Measurements from ENCODE around the gene ANKRD55.
"Not testable (repeated sequence)": the region's sequence is repeated elsewhere in the genome, so short reads cannot be mapped to it uniquely, and the experiment has no call there.

Gene ANKRD55

GRCh38 chr5:56233230-56233629 is at the start of gene ANKRD55:
Gene ANKRD55, minus strand, starts transcription at chr5:56233330. Its CDS starts 417 bp downstream, at chr5:56232913.
- Histone ChIP-seq H3K27ac (no peak within 1 kb of the TSS), H3K4me3 (no peak within 1 kb of the TSS)

- Histone ChIP-seq H3K27ac (no peak overlapping the region), H3K4me3 (no peak overlapping the region)
These were observed 49.1 kb upstream of the ANKRD55 start for GRCh38 chr5:56282216-56282615.

- no peak overlapping the region for H3K4me3 ChIP-seq
- H3K27ac ChIP-seq: no peak overlapping the region
These were observed 48.5 kb upstream of the ANKRD55 start for GRCh38 chr5:56281489-56282165.

- no peak overlapping the region for H3K27ac ChIP-seq
- no peak overlapping the region for H3K4me3 ChIP-seq
These were observed 46.8 kb upstream of the ANKRD55 start for GRCh38 chr5:56279979-56280378.

- Histone ChIP-seq H3K27ac (peak overlapping the region in 2 of 21 experiments; percentile 8 to 30), H3K4me3 (no peak overlapping the region)
These were observed 46.2 kb upstream of the ANKRD55 start for GRCh38 chr5:56279291-56279690.

- Histone ChIP-seq H3K27ac (no peak overlapping the region), H3K4me3 (no peak overlapping the region)
These were observed 45.2 kb upstream of the ANKRD55 start for GRCh38 chr5:56278335-56278753.

GRCh38 chr5:56277573-56277972 is 44.4 kb upstream of the ANKRD55 start:
- no peak overlapping the region for H3K27ac ChIP-seq
- H3K4me3 ChIP-seq: no peak overlapping the region

GRCh38 chr5:56273376-56273955 is 40.3 kb upstream of the ANKRD55 start:
- H3K27ac ChIP-seq: no peak overlapping the region
- H3K4me3 ChIP-seq: no peak overlapping the region

GRCh38 chr5:56272765-56273164 is 39.6 kb upstream of the ANKRD55 start:
- no peak overlapping the region for H3K4me3 ChIP-seq
- H3K27ac ChIP-seq: no peak overlapping the region

GRCh38 chr5:56270568-56271392 is 37.6 kb upstream of the ANKRD55 start:
- Histone ChIP-seq H3K27ac (peak overlapping the region in 7 of 21 experiments; percentile 2 to 67 (median 42)), H3K4me3 (no peak overlapping the region)

GRCh38 chr5:56270058-56270457 is 36.9 kb upstream of the ANKRD55 start:
- H3K4me3 ChIP-seq: no peak overlapping the region
- peak overlapping the region in 1 of 21 experiments; percentile 50 for H3K27ac ChIP-seq

GRCh38 chr5:56269216-56269927 is 36.2 kb upstream of the ANKRD55 start:
- Histone ChIP-seq H3K4me3 (no peak overlapping the region), H3K27ac (no peak overlapping the region)

- not testable (repeated sequence) for H3K4me3 ChIP-seq, H3K27ac ChIP-seq
These were observed 35.6 kb upstream of the ANKRD55 start for GRCh38 chr5:56268707-56269106.

- no peak overlapping the region for H3K27ac ChIP-seq
These were observed 34.7 kb upstream of the ANKRD55 start for GRCh38 chr5:56267856-56268255.

GRCh38 chr5:56264417-56265025 is 31.4 kb upstream of the ANKRD55 start:
- Histone ChIP-seq H3K4me3 (no peak overlapping the region), H3K27ac (no peak overlapping the region)

More at GRCh38 chr5:56267856-56268255, 34.7 kb upstream of the ANKRD55 start:
- H3K4me3 ChIP-seq: no peak overlapping the region

- Histone ChIP-seq H3K27ac (no peak overlapping the region), H3K4me3 (no peak overlapping the region)
These were observed 29.1 kb upstream of the ANKRD55 start for GRCh38 chr5:56262279-56262678.

- H3K27ac ChIP-seq: peak overlapping the region in 1 of 21 experiments; percentile 0
- no peak overlapping the region for H3K4me3 ChIP-seq
These were observed 25.9 kb upstream of the ANKRD55 start for GRCh38 chr5:56259002-56259511.

GRCh38 chr5:56257763-56258529 is 24.8 kb upstream of the ANKRD55 start:
- H3K4me3 ChIP-seq: not testable (repeated sequence)
- H3K27ac ChIP-seq: peak overlapping the region in 1 of 21 experiments; percentile 0

- H3K27ac ChIP-seq: no peak overlapping the region
- no peak overlapping the region for H3K4me3 ChIP-seq
These were observed 23.9 kb upstream of the ANKRD55 start for GRCh38 chr5:56257010-56257409.
